ENCODE results near the gene PPFIBP1.

Gene PPFIBP1

GRCh38 chr12:27521066-27521465 lies 2.9 kb upstream of the PPFIBP1 start:
- no peak for TF ChIP-seq MAX (IDR thresholded peaks at IDR 0.05; ENCODE audit: low read depth, low read length)
- no peak for TF ChIP-seq POLR2A (IDR thresholded peaks at IDR 0.05; ENCODE audit: extremely low read depth, insufficient read length)
- no peak for TF ChIP-seq MYC (IDR thresholded peaks at IDR 0.05; ENCODE audit: low read depth, low read length)
- no peak for TF ChIP-seq CTCF (IDR thresholded peaks at IDR 0.05; ENCODE audit: low read depth, low read length)
- H3K4me3 ChIP-seq (ENCODE audit: low read depth, low read length): no peak overlapping the region
- peak; percentile 52 for DNase-seq (ENCODE audit: low read depth)

GRCh38 chr12:27521981-27522380 lies 2.0 kb upstream of the PPFIBP1 start:
- DNase-seq (ENCODE audit: low read depth): no peak
- TF ChIP-seq MAX (IDR thresholded peaks at IDR 0.05; ENCODE audit: low read depth, low read length) (no peak), POLR2A (IDR thresholded peaks at IDR 0.05; ENCODE audit: extremely low read depth, insufficient read length) (no peak), CTCF (IDR thresholded peaks at IDR 0.05; ENCODE audit: low read depth, low read length) (no peak), MYC (IDR thresholded peaks at IDR 0.05; ENCODE audit: low read depth, low read length) (no peak)
- no peak overlapping the region for H3K4me3 ChIP-seq (ENCODE audit: low read depth, low read length)

- H3K4me3 ChIP-seq (ENCODE audit: low read depth, low read length): peak overlapping the region; percentile 81
- peak; percentile 58 for DNase-seq (ENCODE audit: low read depth)
- no peak for TF ChIP-seq CTCF (IDR thresholded peaks at IDR 0.05; ENCODE audit: low read depth, low read length)
- TF ChIP-seq POLR2A (IDR thresholded peaks at IDR 0.05; ENCODE audit: extremely low read depth, insufficient read length): no peak
- peak; percentile 81; the same call in 1 of the 2 replicates for TF ChIP-seq MAX (IDR thresholded peaks at IDR 0.05; ENCODE audit: low read depth, low read length)
- TF ChIP-seq MYC (IDR thresholded peaks at IDR 0.05; ENCODE audit: low read depth, low read length): peak; percentile 63
Observed at GRCh38 chr12:27523305-27523641, 733 bp upstream of the PPFIBP1 start.

GRCh38 chr12:27524494-27524835 lies 459 bp downstream of the PPFIBP1 start:
- peak overlapping the region; percentile 81 for H3K4me3 ChIP-seq (ENCODE audit: low read depth, low read length)
- TF ChIP-seq POLR2A (IDR thresholded peaks at IDR 0.05; ENCODE audit: extremely low read depth, insufficient read length) (no peak), MYC (IDR thresholded peaks at IDR 0.05; ENCODE audit: low read depth, low read length) (no peak), CTCF (IDR thresholded peaks at IDR 0.05; ENCODE audit: low read depth, low read length) (no peak), MAX (IDR thresholded peaks at IDR 0.05; ENCODE audit: low read depth, low read length) (no peak)
- DNase-seq (ENCODE audit: low read depth): no peak

- TF ChIP-seq CTCF (IDR thresholded peaks at IDR 0.05; ENCODE audit: low read depth, low read length) (peak; percentile 14), MAX (IDR thresholded peaks at IDR 0.05; ENCODE audit: low read depth, low read length) (no peak)
- H3K4me3 ChIP-seq (ENCODE audit: low read depth, low read length): peak overlapping the region; percentile 81
- DNase-seq (ENCODE audit: low read depth): peak; percentile 47
Observed at GRCh38 chr12:27524839-27525753, 1.1 kb downstream of the PPFIBP1 start.
